Measurements from ENCODE around the gene CLPTM1.

DNA sequence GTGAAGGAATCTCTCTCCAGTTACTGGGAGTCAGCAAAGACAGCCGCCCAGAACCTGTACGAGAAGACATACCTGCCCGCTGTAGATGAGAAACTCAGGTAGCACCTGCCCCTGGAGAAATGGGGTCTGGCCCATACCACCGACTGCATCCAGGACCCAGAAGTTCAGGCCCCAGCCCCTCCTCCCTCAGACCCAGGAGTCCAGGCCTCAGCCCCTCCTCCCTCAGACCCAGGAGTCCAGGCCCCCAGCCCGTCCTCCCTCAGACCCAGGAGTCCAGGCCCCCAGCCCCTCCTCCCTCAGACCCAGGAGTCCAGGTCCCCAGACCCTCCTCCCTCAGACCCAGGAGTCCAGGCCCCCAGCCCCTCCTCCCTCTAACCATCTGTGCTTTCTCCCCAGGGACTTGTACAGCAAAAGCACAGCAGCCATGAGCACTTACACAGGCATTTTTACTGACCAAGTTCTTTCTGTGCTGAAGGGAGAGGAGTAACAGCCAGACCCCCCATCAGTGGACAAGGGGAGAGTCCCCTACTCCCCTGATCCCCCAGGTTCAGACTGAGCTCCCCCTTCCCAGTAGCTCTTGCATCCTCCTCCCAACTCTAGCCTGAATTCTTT is 6.3 kb upstream of the CLPTM1 start:
- no peak for TF ChIP-seq CTCF (IDR thresholded peaks at IDR 0.05)
- no peak for TF ChIP-seq POLR2A (IDR thresholded peaks at IDR 0.05)
- TF ChIP-seq EP300 (IDR thresholded peaks at IDR 0.05), result no peak

Measured in ovary (tissue), 3 donors.